ENCODE measurements around the gene FMN2.

FMN2 gene

DNA sequence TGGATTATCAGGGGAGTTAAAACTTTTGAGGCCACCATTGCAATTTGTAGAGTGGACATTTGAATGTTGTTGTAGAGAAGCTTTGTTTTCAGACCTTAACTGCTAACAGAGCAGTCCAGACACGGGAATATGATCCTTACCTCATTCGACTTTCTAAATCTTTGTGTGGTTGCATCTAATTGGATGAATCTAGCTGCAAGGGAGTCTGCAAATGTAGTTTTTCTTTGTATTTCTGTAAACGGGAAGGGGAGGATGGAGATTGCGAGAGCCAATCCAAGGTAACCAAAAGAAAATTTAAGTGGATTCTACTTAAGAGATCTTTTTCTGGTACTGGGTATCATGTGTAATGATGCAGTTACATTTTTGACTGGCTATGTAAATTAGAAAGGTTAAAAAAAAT, 110.2 kb downstream of the FMN2 start:
- no peak for DNase-seq

DNA sequence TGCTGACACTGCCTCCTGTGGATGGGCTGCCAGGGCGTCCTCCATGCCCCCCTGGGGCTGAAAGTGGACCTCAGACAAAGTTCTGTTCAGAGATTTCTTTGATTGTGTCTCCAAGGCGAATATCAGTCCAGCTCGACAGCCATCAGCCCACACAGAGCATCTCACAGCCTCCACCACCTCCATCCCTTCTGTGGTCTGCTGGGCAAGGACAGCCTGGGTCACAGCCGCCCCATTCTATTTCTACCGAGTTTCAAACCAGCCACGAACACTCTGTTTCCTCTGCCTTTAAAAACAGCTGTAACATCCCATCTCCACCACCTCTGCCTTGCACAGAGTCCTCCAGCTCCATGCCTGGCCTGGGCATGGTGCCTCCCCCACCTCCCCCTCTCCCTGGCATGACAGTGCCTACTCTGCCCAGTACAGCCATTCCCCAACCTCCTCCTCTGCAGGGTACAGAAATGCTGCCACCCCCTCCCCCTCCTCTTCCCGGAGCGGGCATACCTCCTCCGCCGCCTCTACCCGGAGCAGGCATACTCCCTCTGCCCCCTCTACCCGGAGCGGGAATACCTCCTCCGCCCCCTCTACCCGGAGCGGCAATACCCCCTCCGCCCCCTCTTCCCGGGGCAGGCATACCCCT, 115.5 kb downstream of the FMN2 start:
- no peak for DNase-seq

DNA sequence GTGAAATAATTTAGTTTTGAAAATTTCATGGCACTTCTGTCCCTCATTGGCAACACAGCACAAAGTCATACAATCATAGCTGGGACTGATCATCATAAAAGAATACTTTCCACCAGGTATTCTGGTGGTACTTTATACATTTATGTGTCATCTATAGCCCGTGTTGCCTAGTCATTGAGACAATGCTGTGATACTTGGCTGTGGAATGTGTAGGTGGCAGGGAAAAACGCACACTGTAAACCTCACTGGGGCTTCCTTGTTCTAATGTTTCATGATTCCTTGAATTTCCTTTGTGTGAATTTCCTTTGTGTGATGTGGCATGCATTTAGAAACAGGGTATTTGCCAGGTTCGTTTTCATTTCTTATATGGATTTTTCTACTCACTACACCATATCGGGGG, 118.3 kb downstream of the FMN2 start:
- DNase-seq: no peak

DNA sequence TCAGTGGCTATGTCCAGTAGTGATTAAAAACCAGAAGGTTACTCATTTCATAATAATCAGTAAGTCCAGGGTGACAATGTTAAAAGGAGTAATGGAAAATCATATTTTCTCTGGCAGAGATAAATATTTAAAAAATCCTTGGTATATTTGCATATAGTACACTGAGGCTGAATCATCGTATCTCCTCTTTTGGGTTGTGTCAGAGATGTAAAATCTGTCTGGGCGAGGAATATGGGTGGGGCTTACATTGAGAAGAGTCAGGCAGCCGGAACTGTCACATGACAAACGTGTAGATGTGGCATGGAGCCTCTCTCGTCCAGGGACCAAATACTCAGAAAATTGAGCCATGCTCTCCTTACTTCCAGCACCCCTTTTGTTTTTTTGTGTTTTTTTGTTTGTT, 120.9 kb downstream of the FMN2 start:
- DNase-seq: no peak

DNA sequence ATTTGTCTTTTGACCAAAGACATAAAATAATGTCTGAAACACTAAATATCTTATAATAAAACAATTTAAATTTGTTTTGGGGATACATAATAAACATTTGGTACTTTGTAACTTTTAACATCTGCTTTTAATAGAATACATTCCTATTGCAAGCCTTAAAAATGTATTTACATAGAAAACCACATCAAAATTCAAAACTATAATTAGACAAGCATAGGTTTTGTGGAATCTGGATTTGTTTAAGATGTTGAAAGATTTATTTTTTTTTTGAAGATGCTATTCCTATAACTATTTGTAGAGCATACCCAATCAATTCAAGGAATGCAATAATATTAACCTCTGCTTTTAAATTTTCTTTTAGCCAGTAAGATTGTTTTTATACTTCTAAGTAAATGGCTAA, 125.7 kb downstream of the FMN2 start:
- no peak for DNase-seq

DNA sequence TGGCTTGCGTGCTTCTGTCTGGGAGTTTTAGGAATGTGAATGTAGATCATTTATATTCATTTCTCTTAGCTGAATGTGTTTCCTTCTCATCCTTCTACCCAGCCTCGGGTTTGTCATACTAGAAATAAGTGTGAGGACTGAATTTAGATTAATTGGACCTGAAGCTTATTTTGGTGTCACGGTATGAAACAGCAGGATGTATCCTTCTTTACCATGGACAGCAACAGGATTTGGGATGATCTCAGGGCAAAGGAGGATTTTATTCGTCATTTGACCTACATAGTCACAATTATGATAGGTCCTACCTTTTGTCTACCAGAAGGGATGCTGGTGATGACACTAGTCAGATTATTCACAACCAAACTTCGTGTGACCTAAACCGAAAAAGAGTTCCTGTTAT, 127.4 kb downstream of the FMN2 start:
- DNase-seq: no peak

DNA sequence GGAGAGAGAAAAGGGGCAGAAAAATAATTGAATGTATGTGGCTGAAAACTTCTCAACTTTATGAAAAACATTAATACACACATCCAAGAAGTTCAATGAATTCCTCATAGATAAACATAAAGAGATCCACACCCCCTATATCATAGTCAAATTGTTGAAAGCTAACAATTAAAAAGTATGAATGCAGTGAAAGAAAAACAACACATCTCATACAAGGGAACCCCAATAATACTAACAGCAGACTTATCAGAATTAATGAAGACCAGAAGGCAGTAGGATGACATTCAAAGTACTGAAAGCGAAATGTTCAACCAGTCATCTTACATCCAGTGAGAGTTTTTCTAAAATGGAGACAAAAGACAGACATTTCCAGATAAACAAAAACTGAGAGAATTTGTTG, 134.4 kb downstream of the FMN2 start:
- no peak for DNase-seq

DNA sequence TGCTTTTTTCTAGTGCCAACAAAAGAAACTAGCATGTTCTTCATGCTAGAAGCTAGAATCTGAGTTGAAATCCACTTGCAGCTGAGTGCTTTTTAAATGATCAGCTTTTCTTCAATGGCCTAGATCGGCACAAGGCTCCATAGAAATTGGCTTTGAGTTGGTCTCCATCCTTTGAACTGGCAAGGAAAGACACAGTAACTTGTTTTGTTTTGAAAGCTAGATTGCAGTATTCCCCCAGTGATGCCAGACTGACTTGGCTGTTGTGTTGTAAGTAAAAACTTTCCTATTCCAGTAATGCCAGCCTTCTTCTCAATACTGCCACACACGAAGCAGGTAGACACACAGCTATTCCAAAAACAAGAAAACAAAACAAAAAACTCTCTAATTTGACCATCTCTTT, 139.1 kb downstream of the FMN2 start:
- no peak for DNase-seq

DNA sequence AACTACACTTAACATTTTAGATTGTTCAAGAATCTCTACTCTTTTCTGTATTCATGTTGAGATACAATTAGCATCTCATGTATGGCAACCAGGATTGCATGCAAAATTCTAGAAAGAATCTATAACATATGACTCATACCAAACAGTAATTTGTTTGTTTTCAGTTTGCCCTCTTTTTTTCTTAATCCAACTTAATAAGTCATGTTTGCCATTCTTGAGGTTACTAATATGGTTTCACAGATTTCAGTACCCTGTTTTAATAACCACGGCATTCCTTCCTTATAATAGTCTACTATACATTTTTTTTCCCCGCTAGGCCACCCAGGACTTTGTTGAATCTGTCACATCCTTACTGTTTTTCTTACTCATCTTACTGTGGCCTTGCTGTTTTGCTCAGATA, 140.8 kb downstream of the FMN2 start:
- DNase-seq: no peak

DNA sequence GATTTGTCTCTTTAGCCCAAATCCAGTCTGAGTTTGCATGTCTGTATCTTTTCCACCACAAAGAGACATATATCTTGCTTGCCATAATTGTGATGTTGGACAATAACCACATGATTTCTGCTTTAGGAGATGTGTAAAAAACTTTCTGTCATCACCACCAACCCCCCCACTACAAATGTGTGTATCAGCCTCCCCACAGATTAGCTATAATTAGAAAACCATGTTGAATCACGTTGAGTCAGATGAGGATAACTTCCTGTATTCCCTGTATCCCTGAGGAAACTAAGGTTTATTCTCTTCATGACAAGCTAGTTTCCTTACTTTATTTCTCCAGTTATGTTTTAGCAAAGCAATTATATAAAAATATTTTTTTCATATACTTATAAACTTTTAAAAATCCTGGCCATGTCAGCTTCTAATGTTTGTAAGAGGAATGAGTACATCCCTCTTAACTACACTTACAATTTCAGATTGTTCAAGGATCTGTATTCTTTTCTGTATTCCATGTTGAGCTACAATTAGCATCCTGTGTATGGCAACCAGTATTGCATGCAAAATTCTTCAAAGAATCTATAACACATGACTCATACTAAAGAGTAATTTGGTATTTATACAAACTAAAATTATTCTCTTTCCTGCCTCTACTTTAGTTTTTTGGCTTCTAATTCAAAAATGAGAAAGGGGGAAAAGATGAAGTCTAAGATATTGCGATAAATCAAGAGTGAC, 143.0 kb downstream of the FMN2 start:
- DNase-seq: no peak

DNA sequence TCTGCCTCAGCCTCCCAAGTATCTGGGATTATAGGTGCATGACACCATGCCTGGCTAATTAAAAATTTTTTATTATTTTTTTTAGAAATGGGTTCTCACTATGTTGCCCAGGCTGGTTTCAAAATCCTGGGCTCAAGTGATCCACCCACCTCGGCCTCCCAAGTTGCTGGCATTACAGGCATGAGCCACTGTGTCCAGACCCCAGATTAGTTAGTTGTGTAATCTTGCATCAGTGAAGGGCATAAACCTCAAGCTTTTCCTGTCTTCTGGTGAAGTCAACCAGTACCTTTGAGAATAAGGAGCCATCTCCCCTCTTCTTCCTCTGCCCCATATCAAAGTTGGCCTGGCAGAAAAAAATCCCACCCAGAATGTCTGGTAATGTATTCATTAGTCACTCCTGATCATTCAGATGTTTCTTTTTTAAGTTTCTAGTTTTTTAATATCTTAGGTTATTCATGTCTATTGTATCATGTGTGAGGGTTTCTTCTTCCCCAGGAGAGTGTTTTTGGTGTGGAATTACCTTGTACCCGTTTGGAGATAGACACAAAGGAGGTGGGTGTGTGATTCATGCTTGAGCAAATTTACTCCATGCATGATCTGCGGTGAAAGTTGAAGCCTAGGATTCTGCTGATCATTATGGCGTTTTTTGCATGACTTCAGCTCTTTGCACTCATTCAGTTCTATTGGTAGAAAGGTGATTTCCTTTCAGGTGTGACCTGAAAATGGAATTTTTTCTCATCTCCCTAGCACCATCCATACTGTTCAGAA, 144.0 kb downstream of the FMN2 start:
- no peak for DNase-seq

DNA sequence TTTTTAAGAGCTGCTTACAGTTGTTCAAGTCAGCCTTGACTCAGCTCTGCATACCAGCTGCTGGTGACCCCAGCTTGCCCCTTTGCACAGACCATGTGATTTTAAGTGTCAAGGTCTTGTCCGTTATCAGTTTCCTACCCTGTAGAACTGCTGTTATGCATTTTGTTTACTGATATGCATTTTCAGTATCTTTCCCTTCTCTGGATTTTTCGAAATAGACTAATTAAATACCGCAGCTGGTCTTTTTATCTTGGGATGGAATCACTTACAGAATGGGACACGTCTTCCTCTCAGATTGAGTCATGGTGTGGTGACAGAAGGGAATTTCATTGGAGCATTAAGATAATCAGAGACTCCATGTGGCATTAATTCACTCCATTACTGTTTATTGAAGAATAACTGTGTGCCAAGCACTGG, 145.6 kb downstream of the FMN2 start:
- DNase-seq: no peak

DNA sequence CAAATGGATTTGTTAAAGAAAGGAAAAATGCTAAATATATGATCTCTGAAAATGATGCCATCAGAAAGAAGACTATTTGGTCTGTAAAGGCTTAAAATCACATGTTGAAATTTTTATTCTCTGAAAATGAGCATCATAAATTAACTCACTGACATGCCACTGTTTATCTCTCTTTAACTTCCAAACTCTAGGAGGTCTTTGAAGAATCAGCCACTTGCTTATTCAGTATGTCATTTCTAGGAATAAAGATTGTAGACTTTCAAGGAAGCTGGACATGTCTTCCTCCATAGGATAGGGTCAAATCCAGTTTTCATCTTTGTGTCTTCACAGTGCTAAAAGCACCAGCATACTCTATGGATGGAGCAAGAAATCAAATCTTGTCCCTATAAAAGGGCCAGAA, 147.6 kb downstream of the FMN2 start:
- DNase-seq: no peak

DNA sequence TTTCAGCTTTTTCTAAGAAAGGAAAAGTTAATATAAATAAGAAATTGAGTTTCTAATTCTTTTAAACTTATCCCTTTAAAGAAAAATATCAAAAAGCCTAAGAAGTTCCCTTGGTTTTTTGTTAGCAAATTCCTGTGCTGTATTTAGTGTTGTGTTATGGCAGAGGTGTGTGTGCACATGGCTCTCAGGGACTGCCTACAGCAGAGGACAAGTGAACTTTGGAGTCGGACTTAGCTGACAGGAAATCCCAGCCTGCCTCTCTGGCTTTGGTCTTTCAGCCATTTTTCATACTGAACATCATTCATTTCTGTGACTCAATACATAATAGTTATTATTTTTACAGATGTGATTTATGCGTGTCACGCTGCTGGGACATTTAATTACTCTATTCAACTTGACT, 149.6 kb downstream of the FMN2 start:
- DNase-seq: no peak

DNA sequence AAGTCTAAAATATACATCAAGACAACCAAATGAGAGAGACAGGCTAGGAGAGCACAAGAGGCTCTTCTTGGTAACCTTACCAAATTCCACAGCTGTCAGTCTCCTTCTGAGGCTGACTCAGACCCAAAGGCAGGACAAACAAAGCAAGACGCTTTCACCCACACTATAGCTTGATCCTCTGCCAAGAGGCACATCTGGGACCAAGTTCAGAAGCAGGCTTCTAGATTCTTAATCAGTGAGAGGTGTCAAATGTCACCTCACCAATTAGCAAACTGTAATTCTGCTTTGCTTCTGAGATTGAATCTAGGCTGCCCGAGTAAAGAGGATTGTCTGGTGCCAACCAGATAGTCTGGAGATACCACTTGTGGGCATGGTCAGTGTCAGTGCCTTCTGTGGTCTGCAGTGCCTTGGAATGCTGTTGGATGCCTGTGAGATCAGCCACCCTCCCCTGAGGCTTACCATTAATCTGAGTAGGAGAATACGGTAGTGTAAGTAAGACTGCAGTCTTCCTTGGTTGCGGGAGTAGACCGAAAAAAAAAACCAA, 151.0 kb downstream of the FMN2 start:
- no peak for DNase-seq

DNA sequence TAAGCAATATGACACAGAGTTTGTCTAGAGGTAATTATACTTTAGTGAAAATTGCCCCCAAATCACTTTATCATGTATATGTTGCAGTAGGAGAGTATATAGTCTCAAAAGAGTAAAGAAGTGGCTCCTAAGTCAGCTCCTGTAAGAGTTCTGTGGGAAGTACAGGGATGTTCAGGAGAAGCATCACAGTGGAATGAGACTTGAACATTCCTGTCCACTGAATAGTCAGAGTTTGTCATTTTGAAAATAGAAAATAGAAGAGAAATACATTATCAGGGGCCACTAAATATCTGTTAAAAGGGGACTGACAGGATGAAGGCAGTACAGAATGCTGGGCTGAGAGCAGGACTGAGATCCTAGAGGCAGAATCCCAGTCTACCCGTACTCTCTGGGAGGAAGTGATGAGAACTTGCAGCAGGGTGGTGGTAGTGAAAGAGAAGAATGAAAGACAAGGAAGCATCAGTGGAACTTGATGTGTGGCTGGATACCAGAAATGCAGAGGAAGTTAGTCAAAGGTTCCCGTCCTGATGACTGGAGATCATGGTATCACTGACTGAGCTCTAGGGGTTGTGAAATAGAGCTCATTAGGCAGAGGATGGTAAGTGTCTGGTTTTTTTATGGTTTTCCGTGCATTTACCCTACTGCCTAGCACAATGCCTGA, 153.4 kb downstream of the FMN2 start:
- DNase-seq: no peak

DNA sequence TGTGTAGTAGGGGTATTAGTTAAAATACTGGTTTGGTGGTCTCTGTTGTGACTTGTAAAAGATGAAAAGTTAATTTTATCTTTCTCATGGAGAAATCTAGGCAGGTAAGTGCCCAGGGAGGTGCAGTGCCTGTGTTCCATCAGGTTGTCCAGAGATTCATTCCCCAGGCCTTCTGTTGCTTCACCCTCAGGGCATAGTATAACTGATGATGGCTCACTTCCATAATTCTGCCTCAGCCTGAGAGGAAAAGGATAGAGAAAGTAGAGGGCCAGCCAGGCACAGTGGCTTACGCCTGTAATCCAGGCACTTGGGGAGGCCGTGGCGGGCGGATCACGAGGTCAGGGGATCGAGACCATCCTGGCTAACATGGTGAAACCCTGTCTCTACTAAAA, 153.9 kb downstream of the FMN2 start:
- DNase-seq: no peak

DNA sequence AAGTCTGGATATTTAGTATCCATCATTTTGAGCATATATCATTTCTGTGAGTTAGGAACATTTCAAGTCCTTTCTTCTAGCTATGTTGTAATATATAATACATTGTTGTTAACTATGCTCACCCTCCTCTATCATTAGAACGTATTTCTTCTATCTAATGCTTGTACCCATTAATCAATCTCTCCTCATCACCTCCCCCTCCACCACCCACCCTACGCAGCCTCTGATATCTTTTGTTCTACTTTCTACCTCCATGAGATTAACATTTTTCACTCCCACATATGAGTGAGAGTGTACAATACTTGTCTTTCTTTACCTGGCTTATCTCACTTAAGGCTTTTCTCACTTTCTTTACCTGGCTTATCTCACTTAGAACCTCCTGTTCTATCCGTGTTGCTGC, 156.2 kb downstream of the FMN2 start:
- no peak for DNase-seq

DNA sequence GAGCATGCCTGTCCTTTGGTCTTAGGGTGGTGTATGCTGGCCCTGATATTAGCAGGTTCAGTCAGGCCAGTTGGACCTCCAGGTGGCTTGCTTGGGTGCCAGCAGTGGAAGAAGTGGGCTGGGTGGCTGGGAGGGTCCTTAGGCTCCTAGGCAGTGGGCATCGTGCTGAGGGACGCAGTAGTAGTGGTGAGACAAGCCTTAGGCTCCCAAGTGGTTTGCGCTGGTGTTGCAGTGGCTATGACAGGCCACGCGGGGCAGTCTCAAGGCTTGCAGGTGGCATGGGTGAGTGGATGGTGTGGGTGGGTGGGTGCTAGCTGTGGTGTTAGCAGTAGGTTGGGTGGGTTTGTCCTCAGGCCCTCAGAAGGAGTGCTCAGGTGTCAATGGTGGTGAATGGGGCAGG, 162.3 kb downstream of the FMN2 start:
- DNase-seq: no peak

DNA sequence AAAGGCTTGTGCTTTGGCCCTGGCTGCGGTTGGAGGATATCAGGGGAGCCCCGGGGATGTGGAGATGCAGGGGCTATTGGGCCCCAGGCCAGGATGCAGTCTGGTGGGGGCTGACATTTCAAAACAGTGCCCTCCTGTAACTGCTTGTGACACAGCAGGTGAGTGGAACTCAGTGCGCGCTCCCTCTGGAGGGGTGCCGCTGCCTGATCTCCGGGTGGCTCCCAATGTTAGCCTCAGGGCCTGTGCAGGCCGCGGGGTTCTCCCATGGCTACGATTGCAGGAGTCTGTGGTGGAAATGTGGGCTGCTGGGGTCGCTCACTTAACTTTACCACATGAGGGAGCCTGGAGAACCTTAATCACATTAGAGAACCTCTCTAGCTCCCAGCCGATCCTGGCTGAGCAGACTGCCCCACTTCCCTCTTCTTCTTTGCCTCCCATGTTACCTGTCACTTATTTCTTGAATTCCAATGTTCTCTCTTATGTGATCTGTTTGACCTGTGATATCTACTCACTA, 163.2 kb downstream of the FMN2 start:
- no peak for DNase-seq

DNA sequence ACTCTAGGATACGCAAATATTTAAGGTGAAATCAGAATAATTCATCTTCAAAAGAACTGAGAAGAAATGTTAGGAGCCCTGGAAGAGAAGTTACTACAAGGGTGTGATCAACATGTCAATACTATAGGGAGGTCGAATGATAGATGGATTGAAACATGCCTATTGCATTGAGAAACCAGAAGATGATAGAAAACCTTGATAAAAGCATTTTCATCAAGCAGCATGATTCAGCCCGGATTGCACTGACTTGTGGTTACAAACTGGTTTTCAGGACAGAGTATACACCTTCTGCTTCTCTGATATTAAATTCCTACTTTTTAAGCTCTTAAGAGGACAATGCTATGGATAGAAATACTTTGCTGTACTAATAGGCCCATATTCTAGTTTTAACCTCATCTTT, 164.2 kb downstream of the FMN2 start:
- DNase-seq: no peak

DNA sequence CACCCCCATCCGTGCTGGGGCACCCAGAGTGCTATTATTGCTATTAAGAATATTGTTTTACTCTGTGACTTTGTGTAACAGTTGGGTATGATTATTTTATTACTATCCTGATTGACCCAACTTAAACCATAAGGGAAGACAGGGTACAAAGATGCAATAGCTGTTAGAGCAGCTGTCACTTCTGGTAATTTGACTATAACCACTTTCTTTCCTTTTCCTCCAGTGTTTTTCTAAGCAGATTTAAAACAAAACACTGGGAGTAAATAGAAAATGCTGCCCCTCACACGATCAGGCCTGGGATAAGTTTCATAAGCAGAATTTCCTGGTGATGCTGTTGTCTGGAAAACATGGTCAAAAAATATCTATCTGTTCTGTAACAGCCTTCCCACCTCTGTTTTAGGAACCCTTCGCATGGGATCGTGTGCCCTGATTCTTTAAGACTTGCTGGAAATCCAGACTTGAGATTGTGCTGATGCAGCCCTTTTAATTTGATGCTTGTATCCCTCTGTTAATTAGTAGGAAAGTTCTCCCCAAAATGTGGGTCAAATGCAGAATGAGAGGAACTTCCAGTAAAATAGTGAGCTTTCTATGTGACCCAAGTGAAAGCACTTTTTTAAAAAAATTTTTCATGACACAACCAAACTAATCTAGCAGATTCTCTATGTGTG, 165.3 kb downstream of the FMN2 start:
- no peak for DNase-seq

DNA sequence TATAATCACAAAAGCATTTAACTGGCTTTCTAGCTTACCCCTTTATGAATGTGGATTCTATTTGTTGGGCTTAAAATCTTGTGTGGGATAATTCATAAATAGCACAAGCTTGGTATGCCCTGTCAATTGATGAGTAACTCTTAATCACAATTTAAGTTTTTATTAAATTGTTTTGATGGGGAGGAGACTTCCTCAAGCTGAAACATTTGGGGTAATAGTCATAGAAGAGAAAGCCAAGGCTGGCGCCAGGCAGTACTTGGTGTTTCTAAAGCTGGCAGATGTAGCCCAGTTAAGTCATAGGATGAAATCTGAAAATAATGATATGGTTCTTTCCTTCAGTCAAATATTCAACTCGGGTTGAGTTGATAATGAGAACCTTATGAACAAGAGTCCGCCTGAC, 167.2 kb downstream of the FMN2 start:
- no peak for DNase-seq
